ENCODE results near the gene UNC5B. TPM values are rescaled to one million over a fixed set of nuclear protein-coding genes. Genes with fewer than 3 reads are reported as not detected.

The UNC5B gene
- total and polyA plus RNA-seq, 10 donors, result 0.74 to 21.1 (median 11.3) TPM

GRCh38 chr10:71264345-71265200, 52.2 kb downstream of the UNC5B start:
- Histone ChIP-seq H3K27ac (no peak overlapping the region), H3K9me3 (no peaks in the 10 kb centered on the region), H3K27me3 (replicated peaks in 1 of 7) (peaks cover 0 to 5% (median 0%) of the 10 kb centered on the region in 7 donors), H3K4me3 (no peak overlapping the region), H3K4me1 (peaks cover 0 to 40% (median 14%) of the 10 kb centered on the region in 6 donors), H3K36me3 (no peaks in the 10 kb centered on the region)
- intact Hi-C loops (cut with DNase I; ENCODE audit: low total_unique reads), result no loop called here
- TF ChIP-seq POLR2AphosphoS5 (IDR thresholded peaks at IDR 0.05), result no peak
- no peak for TF ChIP-seq CTCF (IDR thresholded peaks at IDR 0.05 in 8 of 11, conservative IDR thresholded peaks at IDR 0.05 in 3 of 11)
- no peak for TF ChIP-seq POLR2A (IDR thresholded peaks at IDR 0.05)
- whole genome bisulfite sequencing, 5 donors, result 86 to 90% (median 88%) methylated on average over 16 of the region's 16 CpGs
- no peak for DNase-seq

GRCh38 chr10:71265201-71265575, 52.8 kb downstream of the UNC5B start:
- TF ChIP-seq POLR2AphosphoS5 (IDR thresholded peaks at IDR 0.05) (no peak), POLR2A (IDR thresholded peaks at IDR 0.05) (no peak), CTCF (IDR thresholded peaks at IDR 0.05 in 8 of 11, conservative IDR thresholded peaks at IDR 0.05 in 3 of 11) (no peak)
- no peak for DNase-seq
- H3K36me3 ChIP-seq, result no peaks in the 10 kb centered on the region
- WGBS, 5 donors, result 87 to 93% (median 91%) methylated on average over 8 to 9 of the region's 9 CpGs
- no peak overlapping the region for H3K4me3 ChIP-seq
- H3K27ac ChIP-seq, result peak overlapping the region in 3 of 8 donors; percentile 4 to 30 (median 25)
- H3K4me1 ChIP-seq, result peaks cover 0 to 38% (median 10%) of the 10 kb centered on the region in 6 donors
- intact Hi-C loops (cut with DNase I; ENCODE audit: low total_unique reads), result no loop called here
- no peaks in the 10 kb centered on the region for H3K9me3 ChIP-seq
- no peaks in the 10 kb centered on the region for H3K27me3 ChIP-seq (replicated peaks in 1 of 7)

- 81 to 90% (median 84%) methylated on average over 4 to 9 of the region's 9 CpGs for WGBS, 5 donors
- H3K27ac ChIP-seq, result peak overlapping the region in 5 of 8 donors; percentile 4 to 42 (median 26)
- H3K4me3 ChIP-seq, result no peak overlapping the region
Observed at GRCh38 chr10:71265618-71266146, 53.3 kb downstream of the UNC5B start.

More at GRCh38 chr10:71265618-71266146, 53.3 kb downstream of the UNC5B start:
- DNase-seq, result no peak
- peaks cover 0 to 34% (median 9%) of the 10 kb centered on the region in 6 donors for H3K4me1 ChIP-seq
- intact Hi-C loops (cut with DNase I; ENCODE audit: low total_unique reads), result no loop called here
- no peaks in the 10 kb centered on the region for H3K36me3 ChIP-seq
- TF ChIP-seq POLR2AphosphoS5 (IDR thresholded peaks at IDR 0.05), result no peak
- TF ChIP-seq POLR2A (IDR thresholded peaks at IDR 0.05), result no peak
- TF ChIP-seq CTCF (IDR thresholded peaks at IDR 0.05 in 8 of 11, conservative IDR thresholded peaks at IDR 0.05 in 3 of 11), result no peak
- H3K27me3 ChIP-seq (replicated peaks in 1 of 7), result no peaks in the 10 kb centered on the region
- H3K9me3 ChIP-seq, result no peaks in the 10 kb centered on the region
